ENCODE results near the gene YTHDF1.
"Not testable (repeated sequence)": the region's sequence is repeated elsewhere in the genome, so short reads cannot be mapped to it uniquely, and the experiment has no call there.

The YTHDF1 gene

DNA sequence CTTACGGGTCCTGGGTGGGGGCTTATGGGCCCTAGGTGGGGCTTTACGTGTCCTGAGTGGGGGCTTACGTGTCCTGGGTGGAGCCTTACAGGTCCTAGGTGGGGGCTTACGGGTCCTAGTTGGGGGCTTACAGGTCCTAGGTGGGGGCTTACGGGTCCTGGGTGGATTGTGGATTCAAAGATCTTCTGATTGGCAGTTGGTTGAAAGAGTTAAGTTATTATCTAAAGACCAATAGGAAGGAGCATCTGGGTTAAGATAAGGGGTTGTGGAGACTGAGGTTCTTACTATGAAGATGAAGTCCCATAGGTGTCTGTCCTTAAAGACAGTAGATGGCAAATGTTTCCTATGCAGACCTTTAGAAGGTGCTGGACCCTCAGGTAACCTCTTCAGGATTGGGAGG lies 11.3 kb upstream of the YTHDF1 start:
- no peak for DNase-seq (ENCODE audit: low read depth in 3 of 3)

GRCh38 chr20:63226042-63226943 lies 10.4 kb upstream of the YTHDF1 start:
- no peak for DNase-seq (ENCODE audit: low read depth in 3 of 3)

- no peak for DNase-seq (ENCODE audit: low read depth in 3 of 3)
Observed at GRCh38 chr20:63225082-63225454, 9.1 kb upstream of the YTHDF1 start.

- DNase-seq (ENCODE audit: low read depth in 3 of 3): no peak
Observed at GRCh38 chr20:63224412-63225081, 8.6 kb upstream of the YTHDF1 start.

GRCh38 chr20:63223826-63224207 lies 7.9 kb upstream of the YTHDF1 start:
- no peak for DNase-seq (ENCODE audit: low read depth in 3 of 3)

GRCh38 chr20:63223121-63223825 lies 7.3 kb upstream of the YTHDF1 start:
- DNase-seq (ENCODE audit: low read depth in 3 of 3): peak in 1 of 3 experiments; percentile 21

DNA sequence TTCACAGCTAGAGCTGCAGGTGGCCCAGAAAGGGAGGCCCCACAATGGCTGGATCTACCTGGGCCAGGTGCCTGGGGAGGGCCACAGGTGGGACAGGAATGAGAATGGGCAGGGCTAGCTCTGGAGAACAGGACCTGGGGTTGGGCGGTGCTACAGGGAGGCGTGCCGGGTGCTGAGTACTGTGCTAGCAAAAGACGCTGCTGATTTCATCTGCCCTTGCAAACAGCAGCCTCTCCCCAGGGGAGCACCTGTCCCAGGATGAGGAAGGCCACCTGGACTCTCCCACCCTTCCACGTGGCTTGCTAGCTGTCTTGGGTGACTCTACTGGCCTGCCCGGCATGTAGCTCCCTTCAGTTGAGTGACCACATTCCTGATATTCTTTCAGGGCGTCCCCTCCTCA lies 6.6 kb upstream of the YTHDF1 start:
- DNase-seq (ENCODE audit: low read depth in 3 of 3): no peak

DNA sequence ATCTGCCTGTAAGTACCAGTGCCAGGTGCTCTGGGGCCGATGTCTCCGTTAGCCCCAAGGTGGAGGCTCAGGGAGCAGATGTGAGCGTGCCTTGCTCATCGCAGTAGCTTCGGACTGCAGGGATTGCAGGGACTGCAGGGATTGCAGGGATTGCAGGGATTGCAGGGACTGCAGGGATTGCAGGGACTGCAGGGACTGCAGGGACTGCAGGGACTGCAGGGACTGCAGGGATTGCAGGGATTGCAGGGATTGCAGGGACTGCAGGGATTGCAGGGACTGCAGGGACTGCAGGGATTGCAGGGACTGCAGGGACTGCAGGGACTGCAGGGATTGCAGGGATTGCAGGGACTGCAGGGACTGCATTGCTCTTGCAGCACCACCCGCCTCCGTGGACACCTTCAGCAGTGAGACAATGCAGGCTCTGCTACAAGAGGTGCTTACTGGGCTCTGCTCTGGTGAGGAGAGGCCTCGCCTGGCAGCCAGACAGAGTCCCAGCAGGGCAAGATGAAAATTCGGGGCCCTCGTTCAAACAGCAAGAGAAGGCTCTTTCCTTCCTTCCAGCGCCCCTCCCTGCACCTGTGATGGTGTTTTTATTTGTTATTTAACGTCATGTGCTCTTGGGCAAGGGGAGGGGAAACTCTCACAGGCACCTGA lies 5.6 kb upstream of the YTHDF1 start:
- DNase-seq (ENCODE audit: low read depth in 3 of 3): not testable (repeated sequence)

DNA sequence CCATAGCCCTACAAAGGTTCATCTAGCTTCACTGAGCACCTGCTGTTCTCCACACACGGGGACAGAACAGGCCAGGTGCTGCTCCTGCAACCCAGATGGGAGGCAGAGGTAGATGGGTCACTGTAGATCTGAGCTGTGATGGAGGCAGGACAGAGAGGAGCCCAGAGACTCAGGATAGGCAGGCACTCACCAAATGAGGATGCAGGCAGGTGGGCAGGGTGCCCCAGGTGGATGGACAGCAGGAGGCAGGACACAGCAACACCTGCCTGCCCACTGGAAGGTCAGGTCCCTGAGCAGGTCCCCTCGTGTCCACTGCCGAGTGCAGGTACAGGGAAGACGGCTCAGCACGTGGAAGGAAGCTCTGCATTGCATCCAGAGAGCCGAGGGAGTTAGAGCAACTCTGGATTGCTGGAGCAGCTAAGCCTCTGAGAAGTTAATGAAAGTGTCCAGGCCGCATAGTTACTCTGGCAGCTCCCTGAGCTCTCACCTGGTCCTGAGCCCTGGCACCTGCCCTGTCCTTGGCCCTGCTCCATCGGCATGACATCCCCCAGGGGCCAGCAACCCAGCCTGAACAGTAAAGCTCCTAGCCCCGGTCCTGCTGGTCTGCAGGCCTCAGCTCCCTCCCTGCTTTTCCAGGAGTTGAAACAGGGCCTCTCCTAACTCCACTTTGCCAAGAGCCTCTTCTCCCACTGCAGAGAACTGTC lies 4.9 kb upstream of the YTHDF1 start:
- DNase-seq (ENCODE audit: low read depth in 3 of 3): no peak

- no peak for DNase-seq (ENCODE audit: low read depth in 3 of 3)
Observed at GRCh38 chr20:63219866-63220521, 4.1 kb upstream of the YTHDF1 start.

DNA sequence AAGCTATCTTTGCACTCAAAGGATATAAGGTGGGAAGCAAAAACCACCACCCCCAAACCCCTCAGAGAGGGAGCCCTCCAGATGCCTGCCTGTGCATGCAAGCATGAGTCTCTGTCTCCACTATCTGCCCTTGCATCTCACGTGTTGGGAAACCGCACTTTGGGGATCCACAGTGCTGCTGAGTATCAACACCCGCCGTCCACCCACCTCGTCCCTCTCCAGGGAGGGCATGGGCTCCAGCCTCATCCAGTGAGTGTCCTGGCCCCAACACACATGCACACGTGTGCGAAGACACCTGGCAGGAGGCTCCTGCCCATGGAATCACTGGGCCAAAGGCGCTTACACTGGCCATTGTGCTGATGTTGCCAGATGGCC lies 3.5 kb upstream of the YTHDF1 start:
- DNase-seq (ENCODE audit: low read depth in 3 of 3): no peak

- no peak for DNase-seq (ENCODE audit: low read depth in 3 of 3)
Observed at GRCh38 chr20:63218701-63219446, 2.9 kb upstream of the YTHDF1 start.

DNA sequence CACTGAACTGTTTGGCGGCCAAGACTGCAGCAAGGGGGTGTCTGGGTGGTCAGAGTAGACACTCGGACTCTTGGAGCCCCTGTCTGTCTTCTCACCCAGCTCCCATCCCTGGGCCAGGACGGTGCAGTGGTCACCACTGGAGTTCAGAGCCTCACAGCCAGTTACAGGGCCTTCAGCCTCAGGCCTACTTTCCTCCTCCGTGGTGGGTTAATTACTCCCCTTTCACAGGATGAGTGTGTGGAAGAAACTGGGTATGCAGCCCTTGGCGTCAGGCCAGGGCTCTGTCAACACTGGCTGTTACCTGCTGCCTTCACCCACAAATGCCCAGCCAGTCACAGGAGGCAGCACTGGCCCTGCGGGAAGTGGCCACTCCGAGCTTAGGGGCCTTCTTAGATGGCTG lies 1.8 kb upstream of the YTHDF1 start:
- no peak for DNase-seq (ENCODE audit: low read depth in 3 of 3)

GRCh38 chr20:63216849-63217471 lies 1.0 kb upstream of the YTHDF1 start:
- no peak for DNase-seq (ENCODE audit: low read depth in 3 of 3)

GRCh38 chr20:63215101-63216040 lies 560 bp downstream of the YTHDF1 start:
- DNase-seq (ENCODE audit: low read depth in 3 of 3): no peak

DNA sequence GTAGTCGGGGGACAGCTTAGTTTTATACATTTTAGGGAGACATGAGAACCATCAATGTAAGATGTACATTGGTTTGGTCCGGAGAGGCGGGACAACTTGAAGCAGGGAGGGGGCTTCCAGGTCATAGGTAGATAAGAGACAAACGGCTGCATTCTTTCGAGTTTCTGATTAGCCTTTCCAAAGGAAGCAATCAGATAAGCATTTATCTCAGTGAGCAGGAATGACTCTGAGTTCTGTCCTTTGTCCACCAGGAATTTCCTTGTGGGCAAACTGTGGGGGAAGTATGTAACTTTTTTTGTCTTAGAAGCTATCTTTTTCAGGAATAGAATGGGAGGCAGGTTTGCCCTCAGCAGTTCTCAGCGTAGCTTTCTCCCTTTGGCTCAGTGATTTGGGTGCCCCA lies 1.4 kb downstream of the YTHDF1 start:
- DNase-seq (ENCODE audit: low read depth in 3 of 3): no peak

DNA sequence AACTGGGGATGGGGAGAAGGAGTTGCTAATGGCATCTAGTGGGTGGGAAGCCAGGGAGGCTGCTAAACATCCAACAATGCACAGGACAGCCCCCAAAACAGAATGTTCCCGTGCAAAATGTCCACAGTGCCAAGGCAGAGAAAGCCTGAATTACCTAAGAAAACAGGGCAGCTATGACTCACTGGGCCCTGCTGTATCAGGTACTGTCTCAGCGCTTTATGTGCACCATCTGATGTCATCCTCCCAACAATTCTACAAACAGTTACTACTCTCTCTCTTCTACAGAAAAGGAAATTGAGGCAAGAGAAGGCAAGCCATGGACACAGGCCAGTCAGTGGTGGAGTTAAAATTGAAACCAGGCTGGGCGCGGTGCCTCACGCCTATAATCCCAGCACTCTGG lies 3.1 kb downstream of the YTHDF1 start:
- DNase-seq (ENCODE audit: low read depth in 3 of 3): no peak

DNA sequence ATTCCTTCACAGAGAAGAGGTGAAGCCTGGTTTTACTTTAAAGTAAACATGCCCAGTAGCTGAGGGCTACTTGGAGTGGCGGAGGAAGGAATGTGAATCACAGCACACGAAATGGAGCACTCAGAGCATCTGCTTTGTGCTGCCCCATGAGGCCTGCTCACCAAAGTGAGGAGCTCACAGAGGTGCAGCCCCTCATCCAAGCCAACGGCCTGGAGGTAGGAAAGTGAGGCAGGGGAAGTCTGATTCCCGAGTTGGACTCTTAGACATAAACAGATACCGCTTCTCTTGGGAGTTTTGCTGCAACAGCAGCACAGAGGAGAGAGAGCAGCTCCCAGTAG lies 3.6 kb downstream of the YTHDF1 start:
- no peak for DNase-seq (ENCODE audit: low read depth in 3 of 3)

All from stimulated activated CD4-positive, alpha-beta T cell treated with anti-CD3 and anti-CD28 coated beads, TNF-alpha, amount 100 ng/mL, for 4 hours (primary cell).